Adrenal gland (tissue), 12 donors: ENCODE results near the gene DYRK1A. TPM values are rescaled to one million over a fixed set of nuclear protein-coding genes. Genes with fewer than 3 reads are reported as not detected.
A peak's percentile ranks its signal among the peaks of the same experiment; 100 is the strongest.

Experiments used
- DNase-seq, 7 donors: peaks; one replicate each; pipeline ENCODE4 v3.0.0-alpha.2; 2019 to 2020
- H3K27ac ChIP-seq, 5 donors: fragments of 200-600 bp; sonication (generic) in 4 of 5; 1 replicate in 3 of 5; 2 replicates in 2 of 5; pipeline versions ENCODE4 v1.5.1 to v1.8.0; 2016 to 2020; ENCODE audit warnings: mild to moderate bottlenecking in 1 of 5
- H3K27me3 ChIP-seq: fragments of 200-600 bp; 2 replicates; pipeline ENCODE4 v1.8.0; 2021
- H3K36me3 ChIP-seq, 2 donors: fragments of 200-600 bp; replicated peaks in 1 of 2; 1 replicate in 1 of 2; 2 replicates in 1 of 2; pipeline versions ENCODE4 v1.5.1 to v1.8.0; 2018 to 2022
- H3K4me1 ChIP-seq, 2 donors: fragments of 200-600 bp; replicated peaks in 1 of 2; 1 replicate in 1 of 2; 2 replicates in 1 of 2; pipeline versions ENCODE4 v1.5.1 to v1.8.0; 2018 to 2021
- H3K4me3 ChIP-seq, 4 donors: fragments of 200-600 bp; sonication (generic) in 3 of 4; one replicate each; pipeline ENCODE4 v1.5.1; 2016 to 2018
- H3K9me3 ChIP-seq, 3 donors: fragments of 200-600 bp; sonication (generic) in 1 of 3; replicated peaks in 1 of 3; 1 replicate in 2 of 3; 2 replicates in 1 of 3; pipeline versions ENCODE4 v1.5.1 to v1.8.0; 2016 to 2021
- POLR2A ChIP-seq, 2 donors: fragments of 450-650 bp; IDR thresholded peaks; one replicate each; pipeline ENCODE4 v1.6.1; 2017; ENCODE audit warnings: antibody characterized with exemption in 2 of 2, mild to moderate bottlenecking in 2 of 2, moderate library complexity in 1 of 2
- WGBS, 4 donors: extraction: QIAGEN DNeasy Blood & Tissue Kit in 2 of 4; methylation state at CpG; one replicate each; pipeline versions ENCODE4 v1.1.5 to v1.1.7; 2013 to 2017; 5-methylcytosine and 5-hydroxymethylcytosine counted together
- intact Hi-C, 2 donors: fragments of 100-400 bp; cut with DNase I; formaldehyde crosslinking; loops; one replicate each; pipeline versions ENCODE4 v1.14.1 to v1.15.0; 2022 to 2023
- polyA plus RNA-seq, 3 donors: library from polyadenylated mRNA; stranded (reverse); fragments of 200-250 nt in 2 of 3; fragments of 350-450 nt in 1 of 3; fragmentation: Illumina TruSeq in 1 of 3; extraction: RNeasy Lipid Tissue Mini Kit (QIAGEN cat#74804) in 1 of 3; gene quantifications; one replicate each; pipeline ENCODE4 v1.2.3, GENCODE V29; 2013 to 2014
- total RNA-seq, 9 donors: library from RNA; depleted of rRNA in 4 of 9; stranded (reverse); fragments of >200 nt in 4 of 9; fragments of 120-200 nt in 1 of 9; fragmentation: NEBNext Ultra II Directional in 1 of 9; extraction: Animal tissue kit (Norgen Biotek cat#: 25700) in 1 of 9; gene quantifications; one replicate each; pipeline versions ENCODE4 v1.1.0 to v1.2.4, GENCODE V29; 2013 to 2023
- TF ChIP-seq, protein P1 (sequence below), 6 experiments: fragments of 450-650 bp in 4 of 6; fragments of 200-600 bp in 2 of 6; sonication (generic) in 1 of 6; IDR thresholded peaks; 1 replicate in 5 of 6; 2 replicates in 1 of 6; pipeline versions ENCODE4 v1.5.1 to v1.8.0; 2016 to 2021; ENCODE audit warnings: antibody characterized with exemption in 6 of 6, mild to moderate bottlenecking in 2 of 6, moderate library complexity in 1 of 6
- donor health status: healthy with polysubstance abuse.
- donor health status: Bipolar disorder and iron deficiency.
- donor health status: DM: yes; HTN: yes; CAD: no.
- donor health status: DM: no; HTN: no; CAD: no.
- donor health status: DM: no; HTN: no; CAD: no.
- donor health status: DM: yes; HTN: yes; CAD: no.

Gene DYRK1A
- total and polyA plus RNA-seq, 12 donors = 23.6 to 92.3 (median 57.7) TPM

DNA sequence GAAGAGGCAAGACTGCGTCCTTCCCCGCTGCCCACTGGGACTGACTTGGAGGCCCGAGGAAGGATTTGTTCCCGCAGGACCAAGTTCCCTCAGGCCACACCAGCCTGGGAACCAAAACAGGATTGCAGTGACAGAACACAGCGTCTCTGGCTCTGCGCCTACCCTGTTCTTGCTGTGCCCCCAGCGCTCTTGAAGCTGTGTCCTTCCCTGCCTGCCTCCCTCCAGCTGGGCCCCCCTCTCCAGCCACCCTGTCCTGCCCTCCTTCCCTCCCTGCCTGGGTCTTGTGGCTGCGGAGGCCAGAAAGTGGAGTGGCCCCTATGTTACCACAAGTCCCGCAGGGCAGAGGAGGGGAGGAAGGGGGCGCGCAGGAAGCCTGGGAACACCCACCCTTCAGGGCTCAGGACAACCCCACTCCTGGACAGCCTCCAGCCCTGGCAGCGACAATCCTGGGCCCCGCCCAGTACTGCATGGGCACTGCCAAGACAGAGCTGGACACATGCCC is 164.9 kb downstream of the DYRK1A start:
- H3K36me3 ChIP-seq = no peaks in the 10 kb centered on the region
- no peak for DNase-seq
- no peaks in the 10 kb centered on the region for H3K27me3 ChIP-seq
- WGBS, 4 donors = 45 to 63% (median 62%) methylated on average over 7 to 13 of the region's 13 CpGs
- H3K9me3 ChIP-seq = no peaks in the 10 kb centered on the region
- no peak overlapping the region for H3K4me3 ChIP-seq
- TF ChIP-seq POLR2A (IDR thresholded peaks at IDR 0.05) = no peak
- TF ChIP-seq, protein P1, sequence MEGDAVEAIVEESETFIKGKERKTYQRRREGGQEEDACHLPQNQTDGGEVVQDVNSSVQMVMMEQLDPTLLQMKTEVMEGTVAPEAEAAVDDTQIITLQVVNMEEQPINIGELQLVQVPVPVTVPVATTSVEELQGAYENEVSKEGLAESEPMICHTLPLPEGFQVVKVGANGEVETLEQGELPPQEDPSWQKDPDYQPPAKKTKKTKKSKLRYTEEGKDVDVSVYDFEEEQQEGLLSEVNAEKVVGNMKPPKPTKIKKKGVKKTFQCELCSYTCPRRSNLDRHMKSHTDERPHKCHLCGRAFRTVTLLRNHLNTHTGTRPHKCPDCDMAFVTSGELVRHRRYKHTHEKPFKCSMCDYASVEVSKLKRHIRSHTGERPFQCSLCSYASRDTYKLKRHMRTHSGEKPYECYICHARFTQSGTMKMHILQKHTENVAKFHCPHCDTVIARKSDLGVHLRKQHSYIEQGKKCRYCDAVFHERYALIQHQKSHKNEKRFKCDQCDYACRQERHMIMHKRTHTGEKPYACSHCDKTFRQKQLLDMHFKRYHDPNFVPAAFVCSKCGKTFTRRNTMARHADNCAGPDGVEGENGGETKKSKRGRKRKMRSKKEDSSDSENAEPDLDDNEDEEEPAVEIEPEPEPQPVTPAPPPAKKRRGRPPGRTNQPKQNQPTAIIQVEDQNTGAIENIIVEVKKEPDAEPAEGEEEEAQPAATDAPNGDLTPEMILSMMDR (IDR thresholded peaks at IDR 0.05) = no peak
- intact Hi-C loops = no loop called here
- H3K27ac ChIP-seq = no peak overlapping the region
- no peaks in the 10 kb centered on the region for H3K4me1 ChIP-seq

DNA sequence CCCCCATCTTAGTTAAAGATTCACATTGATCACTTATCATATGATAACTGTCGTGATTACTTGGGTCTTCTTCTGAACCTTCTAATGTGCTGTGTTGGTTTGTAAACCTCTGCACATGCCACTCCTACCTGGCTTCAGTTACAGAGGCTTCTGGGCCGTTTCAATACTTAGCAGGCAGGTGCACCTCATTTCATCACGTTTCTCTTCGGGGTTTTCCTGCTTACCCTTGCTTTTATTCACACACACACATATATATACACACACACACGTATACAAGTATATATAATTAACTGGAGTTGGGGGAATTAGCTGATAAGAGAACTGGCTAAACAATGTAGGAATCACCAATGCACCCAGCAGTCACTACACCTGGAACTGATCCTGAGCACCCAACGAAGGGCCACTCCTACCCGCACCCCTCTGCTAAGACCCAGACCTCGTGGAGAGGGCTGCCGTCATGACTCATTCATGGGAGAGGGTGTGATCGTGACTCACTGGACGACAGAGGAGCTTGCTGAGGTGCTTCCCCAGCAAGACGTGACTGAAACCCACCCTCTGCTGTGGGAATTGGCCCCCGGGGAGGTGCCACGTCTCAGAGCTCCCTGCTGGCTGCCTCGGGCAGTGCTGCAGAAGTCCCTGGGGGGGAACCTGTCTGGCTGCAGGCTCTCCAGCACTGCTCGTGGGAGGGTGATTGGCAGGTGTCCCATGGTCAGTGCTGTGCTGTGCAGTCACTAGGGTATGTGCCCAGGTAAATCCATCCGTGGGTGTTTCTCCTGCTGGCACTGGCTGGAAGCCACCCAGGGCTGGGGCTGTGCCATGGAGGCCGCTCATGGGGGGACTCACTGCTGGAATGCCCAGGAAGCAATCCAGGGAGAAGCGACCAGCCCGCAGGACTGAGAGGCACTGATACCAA is 166.6 kb downstream of the DYRK1A start:
- no peaks in the 10 kb centered on the region for H3K4me1 ChIP-seq
- peak in 1 of 7 donors; percentile 59 for DNase-seq
- 51 to 57% (median 56%) methylated on average over 17 to 20 of the region's 20 CpGs for WGBS, 4 donors
- no peaks in the 10 kb centered on the region for H3K9me3 ChIP-seq
- peak overlapping the region in 1 of 4 donors; percentile 23 for H3K4me3 ChIP-seq
- no peak overlapping the region for H3K27ac ChIP-seq
- TF ChIP-seq, protein P1 (IDR thresholded peaks at IDR 0.05) = no peak
- H3K36me3 ChIP-seq = no peaks in the 10 kb centered on the region
- intact Hi-C loops = no loop called here
- no peaks in the 10 kb centered on the region for H3K27me3 ChIP-seq

DNA sequence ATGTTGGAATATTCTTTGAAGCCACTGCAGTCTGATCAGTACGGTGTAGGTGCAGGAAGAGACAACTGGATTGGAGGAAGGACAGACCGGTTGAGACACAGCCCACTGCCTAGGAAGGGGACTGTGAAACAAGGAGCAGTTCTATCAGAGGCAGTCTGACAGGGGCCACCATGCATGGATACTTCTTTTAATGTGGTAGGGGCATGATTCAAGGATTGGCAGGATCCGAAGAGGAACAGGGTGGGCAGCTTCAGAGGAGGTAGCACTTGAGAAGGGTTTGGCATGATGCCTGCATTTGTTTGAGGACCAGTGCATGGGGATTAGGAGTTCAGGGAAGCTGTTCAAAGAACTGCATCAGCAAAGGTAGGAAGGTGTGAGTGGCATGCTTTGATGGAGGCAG is 167.9 kb downstream of the DYRK1A start:
- no peaks in the 10 kb centered on the region for H3K4me1 ChIP-seq
- no peaks in the 10 kb centered on the region for H3K27me3 ChIP-seq
- WGBS, 4 donors = 80 to 82% (median 81%) methylated on average over 3 of the region's 3 CpGs
- H3K36me3 ChIP-seq = no peaks in the 10 kb centered on the region
- peak in 1 of 7 donors; percentile 27 for DNase-seq
- H3K4me3 ChIP-seq = no peak overlapping the region
- H3K9me3 ChIP-seq = no peaks in the 10 kb centered on the region
- no peak overlapping the region for H3K27ac ChIP-seq
- TF ChIP-seq POLR2A (IDR thresholded peaks at IDR 0.05) = no peak
- TF ChIP-seq, protein P1 (IDR thresholded peaks at IDR 0.05) = no peak
- intact Hi-C loops = no loop called here

DNA sequence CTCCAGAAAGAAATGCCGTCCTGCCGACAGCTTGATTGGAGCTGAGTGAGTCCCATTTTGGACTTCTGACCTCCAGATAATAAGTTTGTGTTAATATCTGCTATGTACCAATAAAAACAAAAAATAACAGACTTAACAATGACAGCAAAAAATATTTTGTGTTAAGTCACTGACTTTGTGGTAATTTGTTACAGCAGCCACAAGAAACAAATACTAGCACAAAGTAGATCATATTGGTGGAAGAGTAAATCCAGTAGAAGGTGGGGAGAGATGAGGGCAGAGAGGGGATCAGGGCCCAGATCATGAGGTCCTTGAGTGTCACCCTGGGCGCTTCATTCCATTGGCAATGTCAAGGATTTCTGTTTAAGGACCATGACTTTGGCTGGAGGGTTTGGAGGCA is 168.6 kb downstream of the DYRK1A start:
- WGBS, 4 donors = 80 to 92% (median 88%) methylated on average over 3 of the region's 3 CpGs
- no peaks in the 10 kb centered on the region for H3K4me1 ChIP-seq
- H3K4me3 ChIP-seq = no peak overlapping the region
- H3K27ac ChIP-seq = no peak overlapping the region
- TF ChIP-seq POLR2A (IDR thresholded peaks at IDR 0.05) = no peak
- TF ChIP-seq, protein P1 (IDR thresholded peaks at IDR 0.05) = no peak
- H3K36me3 ChIP-seq = no peaks in the 10 kb centered on the region
- H3K27me3 ChIP-seq = no peaks in the 10 kb centered on the region
- no peaks in the 10 kb centered on the region for H3K9me3 ChIP-seq
- no peak for DNase-seq
- intact Hi-C loops = no loop called here
